ENCODE results near the gene RIMS1. TPM values are rescaled to one million over a fixed set of nuclear protein-coding genes. Genes with fewer than 3 reads are reported as not detected.

The RIMS1 gene
- total and polyA plus RNA-seq, 2 donors (not counting 3 experiments of a cell fraction or from before 2014, with no cell fraction given), result 0.15 TPM; not detected in 1

DNA sequence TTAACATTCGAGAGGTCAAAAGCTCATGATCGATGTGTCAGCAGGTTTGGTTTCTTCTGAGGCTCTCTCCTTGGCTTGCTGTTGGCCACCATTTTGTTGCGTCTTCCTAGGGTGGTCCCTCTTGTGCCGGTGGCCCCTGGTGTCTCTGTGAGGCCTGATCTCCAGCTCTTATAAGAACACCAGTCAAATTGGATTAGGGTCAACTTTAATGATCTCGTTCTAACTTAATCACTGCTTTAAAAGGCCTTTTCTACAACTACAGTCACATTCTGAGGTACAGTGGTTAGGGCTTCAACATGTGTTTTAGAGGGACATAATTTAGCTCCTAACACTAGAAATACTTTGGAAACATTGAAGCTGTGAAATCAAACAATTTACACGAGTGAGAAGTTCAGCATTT, 494.7 kb downstream of the RIMS1 start:
- FAIRE-seq, result no peak
- dilution Hi-C loops (cut with MboI; ENCODE audit: extremely low pct_ligation_motif_present, low sequenced_read_pairs) (no loop called here), intact Hi-C loops (cut with micrococcal nuclease) (no loop called here)
- no peak overlapping the region for H3K9ac ChIP-seq (replicated peaks; ENCODE audit: extremely low read depth, insufficient read depth, low read length)
- no peaks in the 10 kb centered on the region for H3K79me2 ChIP-seq (ENCODE audit: control insufficient read depth, insufficient read depth, low read length)
- H3K9me1 ChIP-seq (replicated peaks; ENCODE audit: control insufficient read depth, extremely low read depth, insufficient read depth, low read length), result no peaks in the 10 kb centered on the region
- CTCF ChIA-PET, result interaction anchor here (0.8 to 1.9 kb wide), 4 partner anchors 10 to 235 kb away, joined by 3 to 4 read pairs (median 3); no protein-coding TSS in a partner anchor
- no peaks in the 10 kb centered on the region for H4K20me1 ChIP-seq (replicated peaks; ENCODE audit: control insufficient read depth, extremely low read depth, insufficient read depth, low read length)
- no peaks in the 10 kb centered on the region for H3K36me3 ChIP-seq (ENCODE audit: control insufficient read depth in 2 of 2, extremely low read depth in 1 of 2, insufficient read depth in 2 of 2, low read length in 2 of 2)
- H3K9me3 ChIP-seq (replicated peaks; ENCODE audit: control insufficient read depth, insufficient read depth, low read length), result no peaks in the 10 kb centered on the region
- POLR2A ChIA-PET, result no interaction called here
- H2AFZ ChIP-seq (ENCODE audit: low read depth, low read length), result no peak overlapping the region
- TF ChIP-seq CTCF (IDR thresholded peaks at IDR 0.05; ENCODE audit: extremely low read depth in 1 of 2, insufficient read depth in 1 of 2, low read depth in 1 of 2, low read length in 2 of 2) (no peak), POLR2A (IDR thresholded peaks at IDR 0.05; ENCODE audit: low read depth, low read length) (no peak), GATA2 (IDR thresholded peaks at IDR 0.05; ENCODE audit: insufficient read depth, insufficient read length, low read depth, low read length) (no peak), FOS (IDR thresholded peaks at IDR 0.05; ENCODE audit: borderline replicate concordance, insufficient read depth, low read length) (no peak), POLR2AphosphoS5 (IDR thresholded peaks at IDR 0.05; ENCODE audit: insufficient read depth, low read depth, low read length) (no peak), EZH2 (IDR thresholded peaks at IDR 0.05; ENCODE audit: borderline replicate concordance, low read depth, low read length, severe bottlenecking) (no peak), MYC (IDR thresholded peaks at IDR 0.05; ENCODE audit: low read depth, low read length) (no peak), JUN (IDR thresholded peaks at IDR 0.05; ENCODE audit: borderline replicate concordance, insufficient read depth, insufficient read length, low read depth) (no peak)
- TF ChIP-seq, protein P1, sequence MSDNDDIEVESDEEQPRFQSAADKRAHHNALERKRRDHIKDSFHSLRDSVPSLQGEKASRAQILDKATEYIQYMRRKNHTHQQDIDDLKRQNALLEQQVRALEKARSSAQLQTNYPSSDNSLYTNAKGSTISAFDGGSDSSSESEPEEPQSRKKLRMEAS (IDR thresholded peaks at IDR 0.05; ENCODE audit: insufficient read depth, insufficient read length), result no peak
- no peak overlapping the region for H3K4me2 ChIP-seq (ENCODE audit: insufficient read depth, low read length)
- H3K4me1 ChIP-seq (ENCODE audit: control insufficient read depth, extremely low read depth, insufficient read depth, low read length), result no peaks in the 10 kb centered on the region
- no peak overlapping the region for H3K27ac ChIP-seq (ENCODE audit: insufficient read depth, low read depth, low read length)
- no peaks in the 10 kb centered on the region for H3K27me3 ChIP-seq (ENCODE audit: control insufficient read depth in 2 of 2, insufficient read depth in 2 of 2, low read length in 2 of 2)
- H3K4me3 ChIP-seq (replicated peaks in 1 of 3; ENCODE audit: insufficient read depth in 1 of 3, low read depth in 1 of 3, low read length in 3 of 3), result no peak overlapping the region
- no peak for DNase-seq (ENCODE audit: low read depth, low spot score)
- no TSS peak for BruUV-seq (replicated peaks)
